GM18909 (cell line): ENCODE results near the gene PNLIP.

Experiments
- ATAC-seq: cut with Tn5 transposase; IDR thresholded peaks from one replicate; pipeline ENCODE4 v1.9.1; 2021; ENCODE audit warnings: mild to moderate bottlenecking; ENCODE audit not compliant: unreplicated experiment, poor library complexity

The PNLIP gene

GRCh38 chr10:116545756-116546155 lies at the start of gene PNLIP:
TSS of gene PNLIP (plus strand) at chr10:116545931. CDS start at chr10:116546093, 162 bp downstream.
- no peak for ATAC-seq

- ATAC-seq: no peak
Measured at GRCh38 chr10:116504786-116505185, 40.9 kb upstream of the PNLIP start.

GRCh38 chr10:116510565-116510964 lies 35.2 kb upstream of the PNLIP start:
- ATAC-seq: no peak

- no peak for ATAC-seq
Measured at GRCh38 chr10:116511365-116511764, 34.4 kb upstream of the PNLIP start.

GRCh38 chr10:116521424-116522290 lies 24.1 kb upstream of the PNLIP start:
- ATAC-seq: peak; percentile 67

GRCh38 chr10:116522803-116523381 lies 22.8 kb upstream of the PNLIP start:
- ATAC-seq: no peak

- no peak for ATAC-seq
Measured at GRCh38 chr10:116524736-116525135, 21.0 kb upstream of the PNLIP start.

GRCh38 chr10:116526219-116526618 lies 19.5 kb upstream of the PNLIP start:
- no peak for ATAC-seq

- no peak for ATAC-seq
Measured at GRCh38 chr10:116536810-116537209, 8.9 kb upstream of the PNLIP start.

- ATAC-seq: no peak
Measured at GRCh38 chr10:116538456-116538855, 7.3 kb upstream of the PNLIP start.

GRCh38 chr10:116538992-116539391 lies 6.7 kb upstream of the PNLIP start:
- ATAC-seq: no peak

- ATAC-seq: no peak
Measured at GRCh38 chr10:116540814-116541213, 4.9 kb upstream of the PNLIP start.

GRCh38 chr10:116542007-116542677 lies 3.6 kb upstream of the PNLIP start:
- no peak for ATAC-seq

GRCh38 chr10:116545122-116545521 lies 609 bp upstream of the PNLIP start:
- no peak for ATAC-seq

- ATAC-seq: no peak
Measured at GRCh38 chr10:116548301-116548700, 2.6 kb downstream of the PNLIP start.

GRCh38 chr10:116553378-116553980 lies 7.7 kb downstream of the PNLIP start:
- ATAC-seq: no peak

- ATAC-seq: no peak
Measured at GRCh38 chr10:116554628-116555027, 8.9 kb downstream of the PNLIP start.

- no peak for ATAC-seq
Measured at GRCh38 chr10:116555880-116556279, 10.1 kb downstream of the PNLIP start.

- ATAC-seq: no peak
Measured at GRCh38 chr10:116557305-116557880, 11.7 kb downstream of the PNLIP start.

GRCh38 chr10:116565534-116565933 lies 19.8 kb downstream of the PNLIP start:
- ATAC-seq: no peak
